Esophagus muscularis mucosa (tissue), 4 donors: ENCODE results near the gene ZNF362.

ENCODE experiments used
- EP300 ChIP-seq: sonication (generic); formaldehyde crosslinking; IDR thresholded peaks from one replicate; pipeline ENCODE4 v1.6.1; 2017; ENCODE audit warnings: antibody characterized with exemption
- POLR2A ChIP-seq: fragments of 450-650 bp; IDR thresholded peaks from one replicate; pipeline ENCODE4 v1.6.1; 2017; ENCODE audit warnings: antibody characterized with exemption, moderate library complexity, mild to moderate bottlenecking, low read depth
- POLR2AphosphoS5 ChIP-seq, 2 donors: sonication (generic); formaldehyde crosslinking; IDR thresholded peaks; one replicate each; pipeline ENCODE4 v1.6.1; 2017; ENCODE audit warnings: antibody characterized with exemption in 2 of 2
- TF ChIP-seq, protein P1 (sequence below), 3 experiments: fragments of 200-600 bp in 2 of 3; fragments of 450-650 bp in 1 of 3; sonication (generic) in 2 of 3; IDR thresholded peaks; one replicate each; pipeline ENCODE4 v1.5.1; 2017 to 2019; ENCODE audit warnings: antibody characterized with exemption in 3 of 3, mild to moderate bottlenecking in 2 of 3, moderate library complexity in 1 of 3

DNA sequence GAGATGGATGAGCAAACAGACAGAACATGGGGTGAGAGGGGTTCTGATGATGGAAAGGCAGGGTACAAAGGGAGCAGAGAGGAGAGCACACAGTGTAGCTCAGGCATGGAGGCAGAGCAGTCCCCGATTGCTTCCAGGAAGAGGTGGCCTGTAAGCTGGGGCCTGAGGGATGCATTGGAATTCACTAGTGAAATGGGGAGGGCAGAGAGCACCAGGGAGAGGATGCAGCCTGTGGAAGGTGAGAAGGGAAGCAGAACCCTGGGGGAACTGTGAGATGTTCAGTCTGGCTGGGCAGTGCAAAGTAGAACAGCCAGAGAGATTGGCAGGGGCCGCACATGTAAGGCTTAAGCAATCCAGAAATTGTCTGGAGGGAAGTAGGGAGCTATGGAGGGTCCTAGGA, 12.2 kb downstream of the ZNF362 start:
- TF ChIP-seq POLR2A (no peak), EP300 (no peak), POLR2AphosphoS5 (IDR thresholded peaks at IDR 0.05) (no peak)
- TF ChIP-seq, protein P1, sequence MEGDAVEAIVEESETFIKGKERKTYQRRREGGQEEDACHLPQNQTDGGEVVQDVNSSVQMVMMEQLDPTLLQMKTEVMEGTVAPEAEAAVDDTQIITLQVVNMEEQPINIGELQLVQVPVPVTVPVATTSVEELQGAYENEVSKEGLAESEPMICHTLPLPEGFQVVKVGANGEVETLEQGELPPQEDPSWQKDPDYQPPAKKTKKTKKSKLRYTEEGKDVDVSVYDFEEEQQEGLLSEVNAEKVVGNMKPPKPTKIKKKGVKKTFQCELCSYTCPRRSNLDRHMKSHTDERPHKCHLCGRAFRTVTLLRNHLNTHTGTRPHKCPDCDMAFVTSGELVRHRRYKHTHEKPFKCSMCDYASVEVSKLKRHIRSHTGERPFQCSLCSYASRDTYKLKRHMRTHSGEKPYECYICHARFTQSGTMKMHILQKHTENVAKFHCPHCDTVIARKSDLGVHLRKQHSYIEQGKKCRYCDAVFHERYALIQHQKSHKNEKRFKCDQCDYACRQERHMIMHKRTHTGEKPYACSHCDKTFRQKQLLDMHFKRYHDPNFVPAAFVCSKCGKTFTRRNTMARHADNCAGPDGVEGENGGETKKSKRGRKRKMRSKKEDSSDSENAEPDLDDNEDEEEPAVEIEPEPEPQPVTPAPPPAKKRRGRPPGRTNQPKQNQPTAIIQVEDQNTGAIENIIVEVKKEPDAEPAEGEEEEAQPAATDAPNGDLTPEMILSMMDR (IDR thresholded peaks at IDR 0.05) = no peak
